Measurements from ENCODE around the gene ADGRL2.

- TF ChIP-seq POLR2AphosphoS5 (IDR thresholded peaks at IDR 0.05; ENCODE audit: low read depth, low read length), result no peak
- no peak for TF ChIP-seq REST (IDR thresholded peaks at IDR 0.05; ENCODE audit: low read depth)
- no peak for TF ChIP-seq CTCF (IDR thresholded peaks at IDR 0.05 in 2 of 3, conservative IDR thresholded peaks at IDR 0.05 in 1 of 3; ENCODE audit: borderline replicate concordance in 1 of 3, insufficient read depth in 1 of 3, low read depth in 2 of 3, low read length in 2 of 3)
- no peak for TF ChIP-seq ELF1 (IDR thresholded peaks at IDR 0.05; ENCODE audit: borderline replicate concordance, low read depth)
- no peak for TF ChIP-seq EZH2 (IDR thresholded peaks at IDR 0.05)
- TF ChIP-seq RAD21 (IDR thresholded peaks at IDR 0.05; ENCODE audit: low read depth), result no peak
- TF ChIP-seq SIN3A (IDR thresholded peaks at IDR 0.05; ENCODE audit: low read depth), result no peak
- no peak for TF ChIP-seq POLR2A (IDR thresholded peaks at IDR 0.05; ENCODE audit: borderline replicate concordance, extremely low read depth, insufficient read depth, insufficient read length)
- no peak for TF ChIP-seq CEBPB (IDR thresholded peaks at IDR 0.05; ENCODE audit: low read depth)
- TF ChIP-seq YY1 (IDR thresholded peaks at IDR 0.05; ENCODE audit: extremely low read depth, insufficient replicate concordance, low read depth, low read length), result no peak
- no peak for TF ChIP-seq EZH2phosphoT487 (IDR thresholded peaks at IDR 0.05; ENCODE audit: borderline replicate concordance)
- TF ChIP-seq JUND (IDR thresholded peaks at IDR 0.05), result no peak
- TF ChIP-seq ZNF274 (IDR thresholded peaks at IDR 0.05; ENCODE audit: low read depth, low read length), result no peak
- no peak for TF ChIP-seq MAX (IDR thresholded peaks at IDR 0.05)
Observed at GRCh38 chr1:81820765-81821164, 20.0 kb downstream of the ADGRL2 start.
